IgD-negative memory B cell (primary cell): ENCODE data around the gene SIM1. TPM values are rescaled to one million over a fixed set of nuclear protein-coding genes. Genes with fewer than 3 reads are reported as not detected.

Source experiments
- H3K27ac Mint-ChIP-seq, 3 donors: one replicate each; pipeline ENCODE4 v1.8.0; 2020 to 2022; ENCODE audit warnings: mild to moderate bottlenecking in 3 of 3, mixed read lengths in 3 of 3, moderate library complexity in 1 of 3
- H3K27me3 Mint-ChIP-seq: one replicate; pipeline ENCODE4 v1.8.0; 2021; ENCODE audit warnings: mixed read lengths
- H3K36me3 Mint-ChIP-seq: one replicate; pipeline ENCODE4 v1.8.0; 2020; ENCODE audit warnings: mild to moderate bottlenecking, mixed read lengths
- H3K4me1 Mint-ChIP-seq, 3 donors: one replicate each; pipeline ENCODE4 v1.8.0; 2020 to 2022; ENCODE audit warnings: mixed read lengths in 3 of 3, mild to moderate bottlenecking in 1 of 3
- H3K4me3 Mint-ChIP-seq, 4 donors: one replicate each; pipeline ENCODE4 v1.8.0; 2020 to 2022; ENCODE audit warnings: mild to moderate bottlenecking in 4 of 4, mixed read lengths in 4 of 4, moderate library complexity in 3 of 4
- H3K9me3 Mint-ChIP-seq, 3 donors: one replicate each; pipeline ENCODE4 v1.8.0; 2020 to 2021; ENCODE audit warnings: mixed read lengths in 3 of 3, mild to moderate bottlenecking in 1 of 3
- polyA plus RNA-seq: library from polyadenylated mRNA; unstranded; fragments of 300-500 nt; fragmentation: Illumina TruSeq; gene quantifications from one replicate; pipeline ENCODE4 v1.2.3, GENCODE V29; 2021

Gene SIM1
- polyA plus RNA-seq, 1 donor from 2014 or later = not detected

DNA sequence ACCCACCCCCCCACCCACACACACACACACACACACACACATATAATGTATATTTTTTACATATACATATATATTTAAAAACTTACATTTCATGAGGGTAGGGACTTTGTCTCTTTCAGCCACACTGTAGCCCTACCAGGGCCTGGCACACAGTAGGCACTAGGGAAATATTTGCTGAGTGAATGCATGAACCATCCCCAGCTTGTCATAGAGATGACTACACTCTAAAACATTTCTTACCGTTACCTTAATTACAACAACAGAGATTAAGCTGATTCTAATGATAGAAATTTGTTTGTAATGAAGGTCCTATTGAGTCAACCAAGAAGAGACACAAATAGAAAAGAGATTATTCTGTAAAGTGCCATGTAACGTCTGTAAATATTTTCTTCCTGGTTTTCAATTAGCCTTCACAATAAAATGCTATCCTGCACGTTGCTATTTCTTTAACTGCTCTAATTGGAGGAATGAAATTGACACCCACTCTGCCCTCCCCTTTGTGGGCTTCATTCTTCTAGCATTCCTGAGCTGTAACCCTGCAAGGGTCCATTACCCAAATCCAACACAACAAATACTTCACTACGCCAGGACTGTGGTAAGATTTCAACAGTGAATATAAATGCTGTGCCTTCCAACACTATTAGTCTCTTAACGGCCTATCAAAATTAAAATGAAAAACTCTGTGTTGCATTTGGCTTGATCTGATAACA, 30.8 kb downstream of the SIM1 start:
- H3K4me3 Mint-ChIP-seq = peak overlapping the region in 1 of 4 donors; percentile 15
- no peaks in the 10 kb centered on the region for H3K4me1 Mint-ChIP-seq
- no peaks in the 10 kb centered on the region for H3K36me3 Mint-ChIP-seq
- H3K27me3 Mint-ChIP-seq = peaks cover 6% of the 10 kb centered on the region
- no peak overlapping the region for H3K27ac Mint-ChIP-seq
- peaks cover 0 to 3% (median 0%) of the 10 kb centered on the region in 3 donors for H3K9me3 Mint-ChIP-seq

DNA sequence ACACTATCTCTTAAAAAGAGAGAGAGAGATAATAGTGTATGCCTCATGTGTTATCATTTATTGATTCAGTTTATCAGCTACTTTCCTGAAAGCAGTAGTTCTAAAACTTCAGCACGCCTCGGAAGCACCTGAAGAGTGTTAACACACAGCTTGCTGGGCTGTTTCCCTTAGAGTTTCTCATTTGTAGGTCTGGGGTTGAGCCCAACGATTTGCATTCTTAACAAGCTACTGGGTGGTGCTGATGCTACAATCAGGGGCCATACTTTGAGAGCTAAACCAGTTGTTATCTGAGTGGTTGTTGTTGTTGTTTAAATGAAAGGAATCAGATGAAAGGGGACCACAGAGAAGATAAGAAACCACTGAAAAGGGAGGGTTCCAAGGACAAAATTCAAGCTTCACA, 32.6 kb downstream of the SIM1 start:
- Mint-ChIP-seq H3K36me3 (no peaks in the 10 kb centered on the region), H3K9me3 (no peaks in the 10 kb centered on the region), H3K4me3 (no peak overlapping the region), H3K4me1 (no peaks in the 10 kb centered on the region), H3K27me3 (peaks cover 6% of the 10 kb centered on the region), H3K27ac (no peak overlapping the region)

DNA sequence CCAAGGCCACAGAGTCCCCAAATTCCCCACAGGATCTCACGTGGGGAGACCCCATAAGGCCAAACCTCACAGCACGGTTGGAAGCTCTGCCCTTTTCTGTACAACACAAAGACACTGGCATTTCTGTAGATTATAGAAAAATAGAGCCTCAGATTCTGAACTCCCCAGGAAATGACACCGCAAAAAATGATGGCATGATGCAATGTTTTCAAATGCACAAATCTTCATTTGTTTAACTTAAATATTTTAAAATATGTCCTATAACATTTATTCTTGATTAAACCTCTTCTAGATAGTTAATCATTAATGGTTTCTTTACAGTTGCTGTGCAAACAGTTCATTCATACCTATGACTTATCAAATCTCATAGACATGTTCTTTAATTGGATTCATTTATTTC, 33.8 kb downstream of the SIM1 start:
- H3K36me3 Mint-ChIP-seq = no peaks in the 10 kb centered on the region
- H3K4me1 Mint-ChIP-seq = no peaks in the 10 kb centered on the region
- no peak overlapping the region for H3K4me3 Mint-ChIP-seq
- H3K27ac Mint-ChIP-seq = no peak overlapping the region
- peaks cover 7% of the 10 kb centered on the region for H3K27me3 Mint-ChIP-seq
- H3K9me3 Mint-ChIP-seq = no peaks in the 10 kb centered on the region

DNA sequence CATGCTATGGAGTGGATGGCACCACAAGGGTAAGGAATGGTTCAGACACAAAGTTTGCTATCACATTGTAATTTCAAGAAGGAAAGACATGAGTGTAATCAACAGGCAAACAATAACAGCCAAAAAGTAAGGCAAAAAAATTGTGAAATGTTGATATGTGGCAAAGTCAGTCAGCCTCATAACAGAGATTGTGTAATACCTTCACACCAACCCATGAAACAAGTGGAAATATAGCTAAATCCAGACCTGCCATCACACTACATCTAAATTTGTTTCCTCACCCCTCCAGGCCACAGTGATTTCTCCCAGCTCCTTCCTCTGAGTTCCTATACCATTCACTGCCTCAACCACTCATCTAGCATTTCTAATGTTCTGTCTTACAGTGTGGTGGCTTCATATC, 37.3 kb downstream of the SIM1 start:
- H3K27me3 Mint-ChIP-seq = peaks cover 2% of the 10 kb centered on the region
- no peak overlapping the region for H3K4me3 Mint-ChIP-seq
- H3K36me3 Mint-ChIP-seq = no peaks in the 10 kb centered on the region
- no peaks in the 10 kb centered on the region for H3K4me1 Mint-ChIP-seq
- peaks cover 0 to 3% (median 0%) of the 10 kb centered on the region in 3 donors for H3K9me3 Mint-ChIP-seq
- H3K27ac Mint-ChIP-seq = no peak overlapping the region

DNA sequence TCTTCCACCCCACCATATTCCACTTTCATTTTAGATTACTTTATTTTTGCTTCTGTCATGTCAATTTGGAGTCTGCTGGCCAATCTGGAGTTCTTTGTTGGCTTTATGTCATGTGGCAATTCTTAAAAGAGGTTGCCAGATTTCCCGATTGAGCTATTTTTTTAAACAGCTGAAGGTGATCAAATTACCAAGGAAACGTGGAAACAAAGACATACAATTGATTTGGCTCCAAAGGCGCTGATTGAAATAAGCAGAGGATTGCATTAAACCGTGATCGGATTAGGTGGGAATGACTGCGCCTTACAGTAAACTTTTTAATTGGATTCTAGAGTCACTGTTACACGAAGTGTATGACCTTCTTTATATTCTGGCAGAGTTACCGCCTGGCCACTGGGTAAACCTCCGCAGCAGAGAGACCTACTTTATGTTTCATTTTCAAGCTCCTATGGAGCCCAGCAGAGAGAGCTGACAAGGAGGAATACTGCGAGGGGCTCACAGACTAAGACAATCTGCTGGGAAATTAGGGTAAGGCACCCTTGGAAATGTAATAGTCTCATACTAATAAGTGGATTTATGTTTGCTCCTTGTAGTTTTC, 37.9 kb downstream of the SIM1 start:
- no peaks in the 10 kb centered on the region for H3K36me3 Mint-ChIP-seq
- H3K27me3 Mint-ChIP-seq = peaks cover 3% of the 10 kb centered on the region
- H3K4me1 Mint-ChIP-seq = no peaks in the 10 kb centered on the region
- H3K9me3 Mint-ChIP-seq = peaks cover 0 to 3% (median 0%) of the 10 kb centered on the region in 3 donors
- H3K4me3 Mint-ChIP-seq = no peak overlapping the region
- no peak overlapping the region for H3K27ac Mint-ChIP-seq

DNA sequence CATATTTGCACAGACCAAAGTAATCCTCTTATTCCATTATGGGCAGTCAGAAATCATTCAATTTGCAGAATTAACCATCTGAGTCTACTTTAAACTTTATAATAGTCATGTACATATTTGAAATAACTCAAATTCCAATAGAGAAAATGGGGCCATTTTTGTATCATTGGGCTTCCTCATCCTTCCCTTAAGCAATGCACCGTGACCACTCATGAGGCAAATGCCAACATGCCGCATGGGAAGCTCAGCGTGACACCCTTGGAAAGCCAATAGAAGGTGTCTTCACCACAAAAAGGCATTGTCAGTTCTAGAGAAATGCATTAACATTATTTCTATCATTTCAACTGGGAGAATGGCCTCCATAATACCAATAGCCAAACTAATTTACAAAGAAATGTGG, 38.5 kb downstream of the SIM1 start:
- no peak overlapping the region for H3K4me3 Mint-ChIP-seq

DNA sequence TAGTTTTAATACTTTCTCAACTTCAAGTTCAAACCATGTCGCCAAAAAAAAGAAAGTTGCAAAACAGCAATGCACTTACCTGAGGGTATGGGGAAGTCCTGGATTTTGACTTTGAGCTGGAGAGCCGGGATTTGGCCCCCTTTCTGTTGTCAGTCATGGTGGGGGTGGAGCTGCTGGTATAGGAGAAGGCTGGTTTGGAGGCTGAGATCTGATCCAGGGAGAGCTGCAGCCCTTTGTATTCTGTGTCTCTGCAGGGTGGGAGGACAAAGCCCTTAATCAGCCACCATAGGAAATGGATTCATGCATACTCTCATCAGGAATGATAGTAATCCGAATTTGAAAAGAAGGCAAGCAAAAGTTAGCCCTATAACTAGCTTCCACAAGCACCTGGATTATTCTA, 44.0 kb downstream of the SIM1 start:
- no peak overlapping the region for H3K4me3 Mint-ChIP-seq
- no peaks in the 10 kb centered on the region for H3K36me3 Mint-ChIP-seq
- no peak overlapping the region for H3K27ac Mint-ChIP-seq
- H3K4me1 Mint-ChIP-seq = no peaks in the 10 kb centered on the region
- peaks cover 0 to 3% (median 0%) of the 10 kb centered on the region in 3 donors for H3K9me3 Mint-ChIP-seq
- H3K27me3 Mint-ChIP-seq = peaks cover 2% of the 10 kb centered on the region

More for the DNA sequence above, 38.5 kb downstream of the SIM1 start:
- peaks cover 0 to 3% (median 0%) of the 10 kb centered on the region in 3 donors for H3K9me3 Mint-ChIP-seq
- H3K27ac Mint-ChIP-seq = no peak overlapping the region
- H3K36me3 Mint-ChIP-seq = no peaks in the 10 kb centered on the region
- H3K4me1 Mint-ChIP-seq = no peaks in the 10 kb centered on the region
- H3K27me3 Mint-ChIP-seq = peaks cover 3% of the 10 kb centered on the region

DNA sequence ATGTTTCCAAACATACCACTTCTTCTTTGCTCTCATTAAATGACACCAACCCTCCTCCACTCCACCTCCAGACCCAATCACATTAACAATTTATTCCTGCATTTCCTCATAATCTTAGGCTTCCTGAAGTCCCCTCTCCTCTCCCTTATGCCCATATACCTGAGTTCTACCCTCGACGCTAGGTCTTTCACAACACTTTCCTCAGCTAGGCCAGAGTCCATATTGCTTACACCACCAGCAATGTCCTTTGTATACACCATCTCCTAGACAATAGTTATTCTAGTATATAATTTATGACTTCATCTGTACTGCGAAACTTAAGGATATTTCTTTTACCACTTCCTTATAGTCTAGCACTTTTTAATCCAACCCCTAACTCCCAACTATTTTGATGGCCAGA, 47.7 kb downstream of the SIM1 start:
- H3K27me3 Mint-ChIP-seq = no peaks in the 10 kb centered on the region
- no peaks in the 10 kb centered on the region for H3K9me3 Mint-ChIP-seq
- H3K4me3 Mint-ChIP-seq = no peak overlapping the region
- no peaks in the 10 kb centered on the region for H3K4me1 Mint-ChIP-seq
- H3K27ac Mint-ChIP-seq = no peak overlapping the region
- H3K36me3 Mint-ChIP-seq = no peaks in the 10 kb centered on the region

DNA sequence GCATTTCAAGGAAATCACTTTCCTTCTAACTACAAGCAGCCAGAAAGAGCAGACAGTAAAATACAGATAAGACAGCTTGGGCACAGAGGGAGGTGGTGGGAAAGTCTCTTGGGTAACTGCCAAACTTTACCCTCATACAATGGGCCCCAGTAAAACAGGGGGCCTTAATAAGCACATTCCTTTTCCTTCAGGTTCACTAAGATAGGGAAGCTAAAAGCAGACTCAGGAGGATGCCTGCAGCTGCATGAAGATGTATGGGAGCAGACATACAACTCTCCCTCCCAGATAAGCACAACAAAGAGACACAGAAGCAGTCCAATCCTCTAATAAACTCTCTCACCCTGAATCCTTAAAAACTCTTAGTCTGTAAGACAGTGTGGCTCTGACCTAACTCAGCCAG, 49.0 kb downstream of the SIM1 start:
- H3K4me3 Mint-ChIP-seq = no peak overlapping the region
- no peak overlapping the region for H3K27ac Mint-ChIP-seq
- no peaks in the 10 kb centered on the region for H3K27me3 Mint-ChIP-seq
- H3K9me3 Mint-ChIP-seq = no peaks in the 10 kb centered on the region
- no peaks in the 10 kb centered on the region for H3K4me1 Mint-ChIP-seq
- no peaks in the 10 kb centered on the region for H3K36me3 Mint-ChIP-seq

DNA sequence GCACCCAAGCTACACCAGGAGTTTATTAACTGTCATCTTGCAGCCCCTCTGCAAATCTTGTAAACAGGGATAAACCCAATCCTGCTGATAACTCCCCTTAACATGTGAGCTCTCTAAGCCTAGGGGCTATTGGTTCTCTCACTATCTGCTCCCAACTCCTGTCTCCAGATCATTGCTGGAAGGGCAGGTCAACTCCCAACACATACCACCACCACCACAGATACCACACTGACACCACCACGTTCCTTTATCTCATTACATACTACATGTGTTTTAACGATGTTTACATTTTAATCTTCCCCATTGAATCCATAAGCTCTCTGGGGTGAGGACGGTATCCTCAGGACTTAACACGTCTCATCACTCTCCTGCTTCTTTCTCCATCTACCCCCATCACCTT, 51.8 kb downstream of the SIM1 start:
- Mint-ChIP-seq H3K4me1 (no peaks in the 10 kb centered on the region), H3K27ac (no peak overlapping the region), H3K36me3 (no peaks in the 10 kb centered on the region), H3K9me3 (no peaks in the 10 kb centered on the region), H3K4me3 (no peak overlapping the region), H3K27me3 (peaks cover 5% of the 10 kb centered on the region)

DNA sequence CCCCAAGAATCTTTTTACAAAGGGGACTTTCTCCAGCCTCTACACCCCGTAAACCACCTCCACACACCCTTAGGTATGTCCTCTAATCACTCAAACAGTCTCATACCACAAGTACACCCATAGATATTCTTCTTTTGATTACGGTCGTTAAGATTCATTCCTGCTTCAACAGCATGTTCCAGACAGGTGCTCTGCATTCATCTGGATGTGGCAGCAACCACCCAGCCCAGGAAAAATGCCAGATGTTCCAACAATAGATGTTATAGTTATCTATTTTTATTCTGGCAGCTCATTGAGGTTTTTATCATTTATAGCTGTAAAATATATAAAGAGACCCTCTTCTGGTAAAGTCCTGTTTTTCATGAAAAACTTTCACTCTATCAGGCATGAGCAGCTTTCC, 60.7 kb downstream of the SIM1 start:
- H3K27me3 Mint-ChIP-seq = peaks cover 1% of the 10 kb centered on the region
- H3K36me3 Mint-ChIP-seq = no peaks in the 10 kb centered on the region
- no peak overlapping the region for H3K27ac Mint-ChIP-seq
- no peak overlapping the region for H3K4me3 Mint-ChIP-seq
- no peaks in the 10 kb centered on the region for H3K4me1 Mint-ChIP-seq
- peaks cover 0 to 2% (median 2%) of the 10 kb centered on the region in 3 donors for H3K9me3 Mint-ChIP-seq

DNA sequence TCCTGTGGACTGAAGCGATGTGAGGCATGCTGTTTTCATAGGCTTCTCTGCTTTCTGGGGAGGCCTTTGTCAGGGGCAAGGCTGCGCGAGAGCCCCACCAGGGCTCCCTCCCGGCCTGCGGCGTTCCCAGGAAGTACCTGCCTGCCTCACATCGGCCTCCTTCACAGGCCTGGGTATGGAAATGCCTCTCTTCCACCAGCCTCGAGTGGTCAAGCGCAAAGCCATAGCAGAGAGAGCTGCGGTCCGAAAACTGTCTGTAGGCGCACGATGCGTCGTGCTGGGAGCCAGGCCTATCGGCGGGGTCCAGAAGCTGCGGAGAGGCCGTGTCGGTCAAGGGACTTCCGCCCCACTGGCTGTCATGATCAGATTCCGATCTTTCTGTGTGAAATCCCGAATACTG, 71.2 kb downstream of the SIM1 start:
- Mint-ChIP-seq H3K9me3 (no peaks in the 10 kb centered on the region), H3K4me1 (no peaks in the 10 kb centered on the region)

DNA sequence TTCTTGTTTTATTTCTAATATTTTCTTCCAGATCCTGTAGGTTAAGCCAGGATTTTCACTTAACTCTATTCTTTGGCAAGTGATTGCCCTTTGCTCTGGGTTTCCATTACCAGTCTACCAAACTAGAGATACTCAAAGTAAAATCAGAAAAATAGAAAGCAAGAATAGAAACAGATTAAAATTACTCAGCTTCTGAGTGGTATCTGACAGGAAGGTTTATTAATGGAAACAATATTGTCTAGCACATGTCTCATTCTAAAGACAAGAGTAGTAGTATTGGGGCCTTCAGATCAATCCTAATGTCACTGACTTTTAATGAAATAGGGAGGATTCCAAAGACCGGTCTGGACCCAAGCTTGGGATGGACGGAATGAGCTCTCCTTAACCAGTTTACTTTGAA, 72.3 kb downstream of the SIM1 start:
- no peaks in the 10 kb centered on the region for H3K36me3 Mint-ChIP-seq
- no peak overlapping the region for H3K27ac Mint-ChIP-seq
- H3K4me3 Mint-ChIP-seq = no peak overlapping the region
- no peaks in the 10 kb centered on the region for H3K27me3 Mint-ChIP-seq
- H3K4me1 Mint-ChIP-seq = no peaks in the 10 kb centered on the region
- H3K9me3 Mint-ChIP-seq = no peaks in the 10 kb centered on the region

More for the DNA sequence above, 71.2 kb downstream of the SIM1 start:
- H3K4me3 Mint-ChIP-seq = no peak overlapping the region
- no peak overlapping the region for H3K27ac Mint-ChIP-seq
- no peaks in the 10 kb centered on the region for H3K36me3 Mint-ChIP-seq
- H3K27me3 Mint-ChIP-seq = no peaks in the 10 kb centered on the region

DNA sequence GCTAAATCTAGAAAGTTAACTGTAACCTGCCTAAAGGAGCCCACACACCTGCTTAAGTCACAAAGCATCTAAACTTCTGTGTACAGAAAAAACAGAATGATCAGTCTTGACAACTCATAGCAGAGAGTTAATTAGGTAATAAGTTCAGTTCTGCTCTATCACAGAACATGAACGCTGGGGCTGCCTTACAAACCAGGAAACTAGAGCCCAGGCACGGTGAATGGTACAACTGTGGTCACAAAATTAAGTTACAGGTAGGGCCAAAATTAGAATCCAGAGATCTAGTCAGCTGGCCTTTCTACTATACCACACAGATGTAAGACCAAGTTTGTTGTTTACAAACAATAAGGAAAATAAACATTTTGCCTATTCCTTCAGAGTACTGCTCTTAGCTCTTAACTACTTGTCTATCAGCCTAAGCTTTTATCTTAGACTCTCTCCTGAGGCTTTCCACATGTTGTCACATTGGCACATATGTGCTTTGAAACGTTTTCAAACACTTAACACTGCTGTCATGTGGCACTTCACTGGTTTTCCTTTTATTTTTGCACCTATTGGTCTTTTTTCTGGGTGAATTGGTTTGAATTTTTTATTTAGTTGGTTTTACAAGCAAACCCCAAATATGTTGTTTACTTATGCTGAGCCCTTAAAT, 75.7 kb downstream of the SIM1 start:
- no peak overlapping the region for H3K4me3 Mint-ChIP-seq
- H3K27ac Mint-ChIP-seq = peak overlapping the region in 1 of 3 donors; percentile 6
- no peaks in the 10 kb centered on the region for H3K27me3 Mint-ChIP-seq
- no peaks in the 10 kb centered on the region for H3K9me3 Mint-ChIP-seq
- no peaks in the 10 kb centered on the region for H3K4me1 Mint-ChIP-seq
- no peaks in the 10 kb centered on the region for H3K36me3 Mint-ChIP-seq

DNA sequence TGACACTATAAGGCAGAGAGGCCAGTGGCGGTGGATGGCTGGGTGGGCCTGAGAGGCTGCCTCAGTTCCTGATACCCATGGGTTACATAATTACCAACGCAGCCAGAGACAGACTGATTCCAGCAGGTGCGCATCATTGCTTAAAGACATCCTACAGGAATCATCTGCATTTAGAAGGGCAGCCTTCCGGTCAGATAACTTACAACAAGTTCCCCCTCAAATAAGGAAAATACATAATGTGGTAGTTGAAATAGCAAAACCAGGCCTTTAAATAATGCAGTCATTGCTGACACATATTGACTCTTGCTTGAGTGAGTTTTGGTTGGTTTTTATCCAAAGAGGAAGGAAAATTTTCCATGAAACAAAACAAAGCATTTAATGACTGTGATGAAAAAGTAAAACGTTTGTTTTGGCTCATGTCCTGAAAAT, 81.9 kb downstream of the SIM1 start:
- H3K4me1 Mint-ChIP-seq = no peaks in the 10 kb centered on the region
- H3K27ac Mint-ChIP-seq = no peak overlapping the region
- no peak overlapping the region for H3K4me3 Mint-ChIP-seq
- no peaks in the 10 kb centered on the region for H3K9me3 Mint-ChIP-seq
- H3K27me3 Mint-ChIP-seq = no peaks in the 10 kb centered on the region
- no peaks in the 10 kb centered on the region for H3K36me3 Mint-ChIP-seq

DNA sequence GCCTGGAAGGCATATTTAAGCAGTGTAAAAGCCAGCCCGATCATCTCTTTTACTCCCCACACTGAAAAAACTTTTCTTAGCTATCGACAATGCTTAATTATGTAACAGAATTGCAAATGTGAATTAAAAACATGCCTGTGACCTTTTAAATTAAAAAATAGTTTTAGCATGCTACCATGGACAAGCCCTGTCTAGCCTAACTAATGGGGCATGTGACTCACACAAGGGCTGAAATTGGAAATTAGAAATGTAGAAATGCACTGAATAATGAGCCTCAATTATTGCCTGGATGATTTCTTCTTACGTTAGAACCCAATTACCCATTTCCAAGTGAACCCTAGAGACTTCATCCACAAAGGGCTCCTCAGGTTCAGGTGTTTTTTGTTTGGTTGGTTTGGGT, 82.7 kb downstream of the SIM1 start:
- Mint-ChIP-seq H3K27me3 (no peaks in the 10 kb centered on the region), H3K36me3 (no peaks in the 10 kb centered on the region), H3K27ac (no peak overlapping the region), H3K4me3 (no peak overlapping the region), H3K4me1 (no peaks in the 10 kb centered on the region), H3K9me3 (no peaks in the 10 kb centered on the region)
